Measurements from ENCODE around the gene CIAO2B.
A peak's percentile ranks its signal among the peaks of the same experiment; 100 is the strongest.
"Not testable (repeated sequence)": the region's sequence is repeated elsewhere in the genome, so short reads cannot be mapped to it uniquely, and the experiment has no call there.

The CIAO2B gene

GRCh38 chr16:66934138-66934838 is at the start of gene CIAO2B:
Gene CIAO2B, minus strand, starts transcription at chr16:66934402. Its CDS starts 38 bp downstream, at chr16:66934364.
- DNase-seq (ENCODE audit: low spot score): peak; percentile 95

- no peak for DNase-seq (ENCODE audit: low spot score)
Measured at GRCh38 chr16:66983033-66983432, 48.8 kb upstream of the CIAO2B start.

DNA sequence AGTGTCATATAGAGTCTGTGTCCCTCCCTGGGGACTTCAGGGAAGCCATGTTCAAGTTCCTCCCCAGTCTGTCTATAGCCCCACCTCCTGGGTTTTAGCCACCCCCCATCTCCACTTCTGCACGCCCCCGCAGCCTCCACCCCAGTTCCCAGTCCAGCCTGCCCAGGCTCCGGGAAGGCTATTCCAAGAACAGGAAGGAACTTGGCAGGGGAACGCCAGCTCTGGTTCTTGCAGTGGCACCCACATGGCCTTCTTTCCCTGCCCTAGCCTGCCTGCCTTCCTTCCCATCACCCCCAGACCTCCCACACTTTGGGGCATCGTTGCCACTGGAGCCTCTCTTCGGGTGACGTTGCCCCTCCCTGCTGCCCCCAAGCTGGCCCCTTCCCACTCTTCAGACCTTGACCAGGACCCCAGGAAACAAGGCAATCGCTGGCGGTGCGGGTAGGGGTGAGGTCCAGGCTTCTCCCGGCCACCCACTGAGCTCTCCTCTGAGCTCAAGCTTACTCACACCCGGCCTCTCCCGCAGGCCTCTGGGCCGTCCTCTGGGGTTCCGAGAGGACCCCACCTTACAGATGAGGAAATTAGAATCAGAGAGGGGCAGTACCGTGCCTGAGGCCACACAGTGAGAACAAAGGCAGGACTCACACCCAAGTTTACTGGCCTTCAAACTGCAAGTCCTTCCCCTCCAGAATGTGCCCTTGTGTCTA is 45.0 kb upstream of the CIAO2B start:
- peak; percentile 45 for DNase-seq (ENCODE audit: low spot score)

GRCh38 chr16:66977341-66978113 is 43.3 kb upstream of the CIAO2B start:
- DNase-seq (ENCODE audit: low spot score): peak; percentile 93

- DNase-seq (ENCODE audit: low spot score): no peak
Measured at GRCh38 chr16:66976746-66977145, 42.5 kb upstream of the CIAO2B start.

DNA sequence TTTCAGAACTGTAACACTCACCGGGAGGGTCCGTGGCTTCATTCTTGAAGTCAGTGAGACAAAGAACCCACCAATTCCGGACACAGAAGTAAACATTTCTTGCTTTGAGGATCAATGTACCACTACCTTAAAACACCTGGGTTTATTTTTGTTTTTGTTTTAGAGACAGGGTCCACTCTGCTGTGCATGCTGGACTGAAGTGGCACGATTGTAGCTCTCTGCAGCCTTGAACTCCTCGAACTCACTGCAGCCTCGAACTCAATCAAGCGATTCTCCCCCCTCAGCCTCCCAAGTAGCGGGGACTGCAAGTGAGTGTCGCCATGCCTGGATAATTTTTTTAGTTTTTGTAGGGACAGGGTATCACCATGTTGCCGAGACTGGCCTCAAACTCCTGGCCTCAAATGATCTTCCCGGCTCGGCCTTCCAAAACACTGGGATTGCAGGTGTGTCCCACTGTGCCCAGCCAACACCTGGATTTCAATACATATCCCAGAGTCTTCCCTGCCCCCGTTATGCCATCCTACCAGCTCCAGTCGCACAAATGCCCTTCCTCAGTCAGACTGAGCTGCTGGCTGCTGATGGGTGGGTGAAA is 41.2 kb upstream of the CIAO2B start:
- no peak for DNase-seq (ENCODE audit: low spot score)

- DNase-seq (ENCODE audit: low spot score): not testable (repeated sequence)
Measured at GRCh38 chr16:66974932-66975246, 40.7 kb upstream of the CIAO2B start.

- DNase-seq (ENCODE audit: low spot score): not testable (repeated sequence)
Measured at GRCh38 chr16:66974156-66974931, 40.1 kb upstream of the CIAO2B start.

- no peak for DNase-seq (ENCODE audit: low spot score)
Measured at GRCh38 chr16:66973716-66974115, 39.5 kb upstream of the CIAO2B start.

DNA sequence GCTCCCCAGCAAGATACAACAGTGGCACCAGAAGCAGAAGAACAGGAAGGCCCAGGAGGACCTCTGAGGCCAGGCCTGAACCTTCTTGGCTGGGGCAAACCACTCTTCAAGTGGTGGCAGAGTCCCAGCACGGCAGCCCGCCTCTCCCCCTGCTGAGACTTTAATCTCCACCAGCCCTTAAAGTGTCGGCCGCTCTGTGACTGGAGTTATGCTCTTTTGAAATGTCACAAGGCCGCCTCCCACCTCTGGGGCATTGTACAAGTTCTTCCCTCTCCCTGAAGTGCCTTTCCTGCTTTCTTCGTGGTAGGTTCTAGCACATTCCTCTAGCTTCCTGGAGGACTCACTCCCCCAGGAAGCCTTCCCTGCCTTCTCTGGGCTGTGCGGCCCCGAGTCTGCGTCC is 38.8 kb upstream of the CIAO2B start:
- no peak for DNase-seq (ENCODE audit: low spot score)

DNA sequence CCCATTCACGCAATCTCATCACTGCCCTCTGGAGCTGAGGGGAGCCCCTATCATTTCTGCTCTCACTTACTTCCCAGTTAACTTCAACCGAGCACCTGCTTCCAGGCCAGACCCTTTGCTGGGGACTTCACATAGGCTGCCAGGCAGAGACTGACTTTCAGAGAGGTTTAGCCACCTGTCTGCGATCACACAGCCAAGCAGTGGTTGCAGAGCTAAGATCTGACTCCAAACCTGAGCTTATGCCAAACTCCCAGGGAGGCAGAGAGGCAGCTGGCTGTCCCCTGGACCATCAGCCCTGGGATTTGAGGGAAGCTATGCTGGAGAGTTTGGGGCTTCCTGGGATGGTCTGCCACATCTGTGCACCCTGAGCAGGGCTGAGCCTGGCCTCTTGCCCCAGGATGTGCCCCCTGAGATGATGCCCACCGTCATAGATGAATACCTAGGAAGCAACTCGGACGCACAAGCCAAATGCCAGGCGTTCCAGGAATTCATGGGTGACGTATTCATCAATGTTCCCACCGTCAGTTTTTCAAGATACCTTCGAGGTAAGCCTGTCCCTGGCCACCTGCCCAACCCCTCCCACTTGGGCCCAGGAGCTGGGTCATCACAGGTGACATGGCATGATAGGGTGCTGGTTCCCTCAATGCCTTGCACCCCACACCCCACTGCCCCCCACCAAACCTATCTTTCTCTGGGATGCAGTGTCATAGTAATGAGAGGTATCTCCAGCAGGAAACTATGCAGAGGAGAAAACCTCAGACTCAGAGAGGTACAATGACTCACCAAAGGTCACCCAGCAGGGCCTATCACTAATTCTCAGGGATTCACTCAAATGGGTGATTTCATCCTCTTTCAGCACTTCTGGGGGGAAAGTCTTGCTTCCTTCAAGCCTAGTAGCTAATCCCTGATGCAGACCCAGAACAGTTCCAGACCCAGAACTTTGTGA is 36.8 kb upstream of the CIAO2B start:
- no peak for DNase-seq (ENCODE audit: low spot score)

DNA sequence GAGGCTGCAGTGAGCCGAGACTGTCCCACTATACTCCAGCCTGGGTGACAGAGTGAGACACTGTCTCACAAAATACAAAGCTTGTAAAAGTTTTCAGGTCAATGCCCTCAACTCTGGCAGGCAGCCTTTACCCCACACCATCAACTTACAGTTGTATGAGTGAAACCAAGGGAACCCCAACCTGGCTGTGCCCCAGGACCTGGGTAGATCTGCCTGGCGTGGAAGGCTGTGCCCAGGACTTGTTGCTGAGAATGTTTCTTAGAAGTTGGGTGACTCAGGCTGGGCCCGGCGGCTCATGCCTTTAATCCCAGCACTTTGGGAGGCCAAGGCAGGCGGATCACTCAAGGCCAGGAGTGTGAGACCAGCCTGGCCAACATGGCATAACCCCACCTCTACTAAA is 34.6 kb upstream of the CIAO2B start:
- DNase-seq (ENCODE audit: low spot score): no peak

- DNase-seq (ENCODE audit: low spot score): no peak
Measured at GRCh38 chr16:66964049-66964448, 29.8 kb upstream of the CIAO2B start.

GRCh38 chr16:66961914-66962313 is 27.7 kb upstream of the CIAO2B start:
- no peak for DNase-seq (ENCODE audit: low spot score)

GRCh38 chr16:66961065-66961744 is 27.0 kb upstream of the CIAO2B start, which contains the start of gene CES3:
Gene CES3, plus strand, starts transcription at chr16:66961266. Its CDS starts 42 bp downstream, at chr16:66961308.
- DNase-seq (ENCODE audit: low spot score): peak; percentile 83

- DNase-seq (ENCODE audit: low spot score): no peak
Measured at GRCh38 chr16:66960270-66960669, 26.1 kb upstream of the CIAO2B start.

- no peak for DNase-seq (ENCODE audit: low spot score)
Measured at GRCh38 chr16:66959704-66960161, 25.5 kb upstream of the CIAO2B start.

- DNase-seq (ENCODE audit: low spot score): no peak
Measured at GRCh38 chr16:66958857-66959703, 24.9 kb upstream of the CIAO2B start.

- DNase-seq (ENCODE audit: low spot score): not testable (repeated sequence)
Measured at GRCh38 chr16:66956154-66956457, 21.9 kb upstream of the CIAO2B start.

All from AG20443 (cell line).